IMR-90 (cell line): ENCODE measurements around the gene GDPD5. TPM values are rescaled to one million over a fixed set of nuclear protein-coding genes. Genes with fewer than 3 reads are reported as not detected.

ENCODE experiments used
- ATAC-seq: fragments of 200-7000 bp; cut with Tn5 transposase; 2 replicates; pipeline ENCODE4 v1.9.1; 2020; ENCODE audit warnings: low read depth, mild to moderate bottlenecking, moderate library complexity
- BruUV-seq: library from RNA; stranded (reverse); fragments of 400-500 nt; replicated peaks from 2 replicates; lab custom pipeline; 2021; lab: Mats Ljungman, UMichigan
- CTCF ChIA-PET: fragments of 300-600 bp; formaldehyde crosslinking; extraction: SDS; loops from one replicate; lab custom pipeline; 2021; ENCODE audit warnings: antibody characterized with exemption; lab: Yijun Ruan, JAX
- POLR2A ChIA-PET: fragments of 300-600 bp; sonication (Branson Sonifier 250); formaldehyde crosslinking; loops from one replicate; lab custom pipeline; 2022; ENCODE audit warnings: antibody characterized with exemption; ENCODE audit not compliant: unreplicated experiment; lab: Charles Lee
- DNase-seq: peaks from one replicate; pipeline ENCODE4 v3.0.0; 2013
- H2AFZ ChIP-seq: replicated peaks from 2 replicates; pipeline ENCODE3; 2013; ENCODE audit warnings: low read length, mild to moderate bottlenecking; ENCODE audit not compliant: poor library complexity
- H2AK5ac ChIP-seq: 2 replicates; pipeline ENCODE4 v1.6.1; 2013; ENCODE audit warnings: low read depth, low read length, inconsistent platforms
- H2AK9ac ChIP-seq: replicated peaks from 2 replicates; pipeline ENCODE3; 2013; ENCODE audit warnings: mild to moderate bottlenecking, low read depth, low read length, moderate library complexity; ENCODE audit not compliant: poor library complexity
- H2BK120ac ChIP-seq: 2 replicates; pipeline ENCODE4 v1.6.1; 2013; ENCODE audit warnings: low read depth, low read length, inconsistent platforms
- H2BK15ac ChIP-seq: 3 replicates; pipeline ENCODE4 v1.6.1; 2013; ENCODE audit warnings: low read depth, low read length, inconsistent platforms
- H2BK20ac ChIP-seq: 2 replicates; pipeline ENCODE4 v1.6.1; 2013; ENCODE audit warnings: low read depth, mild to moderate bottlenecking, inconsistent platforms, low read length, moderate library complexity
- H2BK5ac ChIP-seq: 2 replicates; pipeline ENCODE4 v1.6.1; 2013; ENCODE audit warnings: mild to moderate bottlenecking, low read depth, low read length, inconsistent platforms; ENCODE audit not compliant: poor library complexity, severe bottlenecking
- H3K14ac ChIP-seq: replicated peaks from 2 replicates; pipeline ENCODE4 v1.6.1; 2013; ENCODE audit warnings: low read depth, low read length, inconsistent platforms
- H3K18ac ChIP-seq: 2 replicates; pipeline ENCODE4 v1.6.1; 2013; ENCODE audit warnings: low read depth, low read length, control low read depth
- H3K23ac ChIP-seq: 2 replicates; pipeline ENCODE4 v1.6.1; 2013; ENCODE audit warnings: low read depth, low read length, inconsistent platforms
- H3K27ac ChIP-seq: 2 replicates; pipeline ENCODE4 v1.5.1; 2013; ENCODE audit warnings: mild to moderate bottlenecking, control low read depth, low read length; ENCODE audit not compliant: insufficient read depth
- H3K27me3 ChIP-seq: 2 replicates; pipeline ENCODE4 v1.6.1; 2013; ENCODE audit warnings: low read length; ENCODE audit not compliant: control insufficient read depth, insufficient read depth
- H3K36me3 ChIP-seq: 2 replicates; pipeline ENCODE4 v1.6.1; 2013; ENCODE audit warnings: low read length, mixed read lengths; ENCODE audit not compliant: control insufficient read depth, insufficient read depth
- H3K4ac ChIP-seq: 2 replicates; pipeline ENCODE4 v1.6.1; 2013; ENCODE audit warnings: low read depth, low read length, inconsistent platforms
- H3K4me1 ChIP-seq: 2 replicates; pipeline ENCODE4 v1.6.1; 2013; ENCODE audit warnings: low read length, mixed read lengths; ENCODE audit not compliant: control insufficient read depth, insufficient read depth
- H3K4me2 ChIP-seq: 2 replicates; pipeline ENCODE4 v1.6.1; 2013; ENCODE audit warnings: low read depth, mild to moderate bottlenecking, control low read depth, low read length, moderate library complexity
- H3K4me3 ChIP-seq: 2 replicates; pipeline ENCODE4 v1.5.1; 2013; ENCODE audit warnings: low read depth, mild to moderate bottlenecking, control low read depth, low read length, moderate library complexity; ENCODE audit not compliant: insufficient read depth
- H3K56ac ChIP-seq: 2 replicates; pipeline ENCODE4 v1.6.1; 2013; ENCODE audit warnings: low read length, inconsistent platforms; ENCODE audit not compliant: insufficient read depth; ENCODE audit errors: extremely low read depth
- H3K79me1 ChIP-seq, 2 experiments: 2 replicates each; pipeline ENCODE4 v1.6.1; 2013; ENCODE audit warnings: low read length in 2 of 2, inconsistent platforms in 1 of 2, low read depth in 1 of 2
- H3K9ac ChIP-seq: 2 replicates; pipeline ENCODE4 v1.6.1; 2013; ENCODE audit warnings: low read depth, low read length, control low read depth
- H3K9me1 ChIP-seq: 2 replicates; pipeline ENCODE4 v1.6.1; 2013; ENCODE audit warnings: low read length, inconsistent platforms; ENCODE audit not compliant: insufficient read depth
- H3K9me3 ChIP-seq: 2 replicates; pipeline ENCODE4 v1.6.1; 2013; ENCODE audit warnings: low read length; ENCODE audit not compliant: control insufficient read depth, insufficient read depth
- H4K20me1 ChIP-seq: 2 replicates; pipeline ENCODE4 v1.6.1; 2013; ENCODE audit warnings: low read length, inconsistent platforms; ENCODE audit not compliant: insufficient read depth
- H4K5ac ChIP-seq: 2 replicates; pipeline ENCODE4 v1.6.1; 2013; ENCODE audit warnings: mild to moderate bottlenecking, low read depth, low read length, control low read depth
- H4K8ac ChIP-seq, 2 experiments: 2 replicates each; pipeline ENCODE4 v1.6.1; 2013; ENCODE audit warnings: low read depth in 2 of 2, low read length in 2 of 2, control low read depth in 1 of 2, inconsistent platforms in 1 of 2
- H4K91ac ChIP-seq: 2 replicates; pipeline ENCODE4 v1.6.1; 2013; ENCODE audit warnings: low read depth, low read length, inconsistent platforms; ENCODE audit not compliant: insufficient read depth
- BHLHE40 ChIP-seq: fragments of 150-350 bp; IDR thresholded peaks from 2 replicates; pipeline ENCODE4 v1.6.1; 2016; ENCODE audit warnings: mild to moderate bottlenecking, low read depth, low read length
- CEBPB ChIP-seq: IDR thresholded peaks from 2 replicates; pipeline ENCODE4 v1.6.1; 2012; ENCODE audit warnings: low read depth, low read length, improper control_type of control experiment
- CHD1 ChIP-seq: IDR thresholded peaks from 2 replicates; pipeline ENCODE4 v1.6.1; 2012; ENCODE audit warnings: low read depth, low read length, improper control_type of control experiment
- MAFK ChIP-seq: IDR thresholded peaks from 2 replicates; pipeline ENCODE4 v1.6.1; 2012; ENCODE audit warnings: low read depth, low read length, improper control_type of control experiment
- MXI1 ChIP-seq: IDR thresholded peaks from 2 replicates; pipeline ENCODE4 v1.6.1; 2012; ENCODE audit warnings: low read depth, mild to moderate bottlenecking, low read length, moderate library complexity, borderline replicate concordance
- NFE2L2 ChIP-seq: fragments of 150-350 bp; IDR thresholded peaks from 2 replicates; pipeline ENCODE4 v1.6.1; 2016; ENCODE audit warnings: low read depth, mild to moderate bottlenecking, low read length
- POLR2A ChIP-seq: IDR thresholded peaks from 2 replicates; pipeline ENCODE4 v1.6.1; 2012; ENCODE audit warnings: mild to moderate bottlenecking, low read depth, low read length
- RAD21 ChIP-seq: IDR thresholded peaks from 2 replicates; pipeline ENCODE4 v1.6.1; 2012; ENCODE audit warnings: low read length, improper control_type of control experiment
- RCOR1 ChIP-seq: IDR thresholded peaks from 2 replicates; pipeline ENCODE4 v1.6.1; 2012; ENCODE audit warnings: mild to moderate bottlenecking, low read length, improper control_type of control experiment; ENCODE audit not compliant: insufficient replicate concordance
- RFX5 ChIP-seq: IDR thresholded peaks from 2 replicates; pipeline ENCODE4 v1.8.0; 2012; ENCODE audit warnings: low read depth, mild to moderate bottlenecking, low read length, moderate library complexity
- SMC3 ChIP-seq: fragments of 150-350 bp; IDR thresholded peaks from 2 replicates; pipeline ENCODE4 v1.6.1; 2016; ENCODE audit warnings: low read depth, mild to moderate bottlenecking, antibody characterized with exemption, low read length, moderate library complexity
- USF2 ChIP-seq: fragments of 150-350 bp; IDR thresholded peaks from 2 replicates; pipeline ENCODE4 v1.6.1; 2017; ENCODE audit warnings: mild to moderate bottlenecking, antibody characterized with exemption, low read length, low read depth
- WGBS, 2 experiments: methylation state at CpG; one replicate each; pipeline versions ENCODE4 v1.1.5 to v1.1.7; 2013; ENCODE audit warnings: missing lambda C conversion rate in 2 of 2; ENCODE audit not compliant: insufficient read length in 1 of 2; ENCODE audit errors: extremely low coverage in 2 of 2; 5-methylcytosine and 5-hydroxymethylcytosine counted together
- dilution Hi-C: fragments of 300-500 bp; cut with HindIII; formaldehyde crosslinking; loops from one replicate; pipeline ENCODE4 v1.14.3; 2018; ENCODE audit warnings: low sequenced_read_pairs; ENCODE audit not compliant: unreplicated experiment
- in situ Hi-C: fragments of 300-500 bp; cut with MboI; formaldehyde crosslinking; loops from 3 replicates; pipeline ENCODE4 v1.14.3; 2019; ENCODE audit warnings: low sequenced_read_pairs, inconsistent platforms, mixed read lengths
- intact Hi-C: fragments of 100-400 bp; cut with micrococcal nuclease; formaldehyde crosslinking; loops from 2 replicates; pipeline ENCODE4 v1.10.0; 2022
- polyA plus RNA-seq, 3 experiments: library from polyadenylated mRNA; depleted of rRNA; stranded (reverse); fragments of >200 nt; gene quantifications; 2 replicates each; pipeline ENCODE4 v1.2.3, GENCODE V29; 2012; ENCODE audit warnings: low replicate concordance in 1 of 3
- total RNA-seq: library from RNA; depleted of rRNA; stranded (reverse); fragments of >200 nt; gene quantifications from 2 replicates; pipeline ENCODE4 v1.2.3, GENCODE V29; 2012
- TF ChIP-seq, protein P1 (sequence below): conservative IDR thresholded peaks from 2 replicates; pipeline ENCODE4 v1.5.1; 2012; ENCODE audit warnings: mild to moderate bottlenecking, low read depth, low read length, improper control_type of control experiment
- TF ChIP-seq, protein P2 (sequence below): fragments of 150-350 bp; IDR thresholded peaks from 2 replicates; pipeline ENCODE4 v1.6.1; 2016; ENCODE audit warnings: low read depth, mild to moderate bottlenecking, low read length, moderate library complexity, borderline replicate concordance

The GDPD5 gene
- total and polyA plus RNA-seq, 2 of the 4 experiments (the other 2 are of a cell fraction): 2.0 to 7.9 TPM

DNA sequence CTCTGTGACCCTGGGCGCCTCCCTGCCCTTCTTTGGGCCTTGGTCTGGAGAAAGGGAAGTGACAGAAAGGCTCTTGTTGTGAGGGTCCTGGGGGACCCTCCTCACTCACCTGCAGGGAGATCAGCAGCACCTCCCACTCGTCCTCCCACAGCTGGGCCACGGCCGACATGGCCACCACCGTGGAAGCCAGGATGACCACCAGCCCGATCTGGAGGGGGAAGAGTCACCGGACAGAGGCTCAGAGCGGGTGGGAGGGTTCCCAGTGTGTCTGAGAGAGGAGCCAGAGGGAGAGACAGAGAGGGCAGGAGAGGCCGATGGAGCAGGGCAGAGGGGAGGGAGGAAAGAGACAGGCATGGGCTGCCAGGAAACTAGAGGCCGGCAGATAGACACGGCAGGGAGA is 76.0 kb downstream of the GDPD5 start:
- no peak overlapping the region for H3K27ac ChIP-seq
- H3K18ac ChIP-seq: no peak overlapping the region
- no peak overlapping the region for H2BK15ac ChIP-seq
- H3K36me3 ChIP-seq: no peaks in the 10 kb centered on the region
- H4K91ac ChIP-seq: no peak overlapping the region
- peaks cover 5% of the 10 kb centered on the region for H3K4me1 ChIP-seq
- no peak overlapping the region for H3K4me2 ChIP-seq
- H3K27me3 ChIP-seq: no peaks in the 10 kb centered on the region
- CTCF ChIA-PET: no interaction called here
- H2AFZ ChIP-seq: no peak overlapping the region
- H3K56ac ChIP-seq: no peak overlapping the region
- POLR2A ChIA-PET: no interaction called here
- no peak overlapping the region for H4K5ac ChIP-seq
- no peak overlapping the region for H2AK5ac ChIP-seq
- WGBS, 2 experiments: 87% methylated on average over 6 of the region's 11 CpGs; no CpG with 5 or more reads in 1 of the 2 experiments
- intact Hi-C loops: loop anchor here (5.0 kb wide), 2 partner anchors 48 to 418 kb away; no protein-coding TSS in a partner anchor
- H3K4me3 ChIP-seq: no peak overlapping the region
- no peak overlapping the region for H2AK9ac ChIP-seq
- H4K20me1 ChIP-seq: no peaks in the 10 kb centered on the region
- H4K8ac ChIP-seq: no peak overlapping the region
- DNase-seq (no peak), ATAC-seq (no peak)
- H3K14ac ChIP-seq: no peak overlapping the region
- no peaks in the 10 kb centered on the region for H3K79me1 ChIP-seq
- H2BK120ac ChIP-seq: no peak overlapping the region
- TF ChIP-seq RCOR1 (no peak), MXI1 (no peak), MAFK (no peak), BHLHE40 (no peak), CHD1 (no peak), USF2 (no peak), RAD21 (no peak), RFX5 (no peak), SMC3 (no peak), NFE2L2 (no peak), POLR2A (no peak), CEBPB (no peak)
- TF ChIP-seq, protein P1, sequence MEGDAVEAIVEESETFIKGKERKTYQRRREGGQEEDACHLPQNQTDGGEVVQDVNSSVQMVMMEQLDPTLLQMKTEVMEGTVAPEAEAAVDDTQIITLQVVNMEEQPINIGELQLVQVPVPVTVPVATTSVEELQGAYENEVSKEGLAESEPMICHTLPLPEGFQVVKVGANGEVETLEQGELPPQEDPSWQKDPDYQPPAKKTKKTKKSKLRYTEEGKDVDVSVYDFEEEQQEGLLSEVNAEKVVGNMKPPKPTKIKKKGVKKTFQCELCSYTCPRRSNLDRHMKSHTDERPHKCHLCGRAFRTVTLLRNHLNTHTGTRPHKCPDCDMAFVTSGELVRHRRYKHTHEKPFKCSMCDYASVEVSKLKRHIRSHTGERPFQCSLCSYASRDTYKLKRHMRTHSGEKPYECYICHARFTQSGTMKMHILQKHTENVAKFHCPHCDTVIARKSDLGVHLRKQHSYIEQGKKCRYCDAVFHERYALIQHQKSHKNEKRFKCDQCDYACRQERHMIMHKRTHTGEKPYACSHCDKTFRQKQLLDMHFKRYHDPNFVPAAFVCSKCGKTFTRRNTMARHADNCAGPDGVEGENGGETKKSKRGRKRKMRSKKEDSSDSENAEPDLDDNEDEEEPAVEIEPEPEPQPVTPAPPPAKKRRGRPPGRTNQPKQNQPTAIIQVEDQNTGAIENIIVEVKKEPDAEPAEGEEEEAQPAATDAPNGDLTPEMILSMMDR: no peak
- TF ChIP-seq, protein P2, sequence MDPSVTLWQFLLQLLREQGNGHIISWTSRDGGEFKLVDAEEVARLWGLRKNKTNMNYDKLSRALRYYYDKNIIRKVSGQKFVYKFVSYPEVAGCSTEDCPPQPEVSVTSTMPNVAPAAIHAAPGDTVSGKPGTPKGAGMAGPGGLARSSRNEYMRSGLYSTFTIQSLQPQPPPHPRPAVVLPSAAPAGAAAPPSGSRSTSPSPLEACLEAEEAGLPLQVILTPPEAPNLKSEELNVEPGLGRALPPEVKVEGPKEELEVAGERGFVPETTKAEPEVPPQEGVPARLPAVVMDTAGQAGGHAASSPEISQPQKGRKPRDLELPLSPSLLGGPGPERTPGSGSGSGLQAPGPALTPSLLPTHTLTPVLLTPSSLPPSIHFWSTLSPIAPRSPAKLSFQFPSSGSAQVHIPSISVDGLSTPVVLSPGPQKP: no peak
- no peak overlapping the region for H3K23ac ChIP-seq
- BruUV-seq: no TSS peak
- H3K9ac ChIP-seq: no peak overlapping the region
- dilution Hi-C loops: no loop called here
- no peak overlapping the region for H2BK5ac ChIP-seq
- H3K9me3 ChIP-seq: no peaks in the 10 kb centered on the region
- in situ Hi-C loops: loop anchor here (5.0 kb wide), 1 partner anchor 83 kb away; no protein-coding TSS in a partner anchor
- H2BK20ac ChIP-seq: no peak overlapping the region
- no peaks in the 10 kb centered on the region for H3K9me1 ChIP-seq
- H3K4ac ChIP-seq: no peak overlapping the region
